ENCODE measurements around the gene PRPF38B. TPM values are rescaled to one million over a fixed set of nuclear protein-coding genes. Genes with fewer than 3 reads are reported as not detected.
"Not testable (repeated sequence)": the region's sequence is repeated elsewhere in the genome, so short reads cannot be mapped to it uniquely, and the experiment has no call there.

Gene PRPF38B
- total RNA-seq, 1 donor from 2014 or later: 62.4 TPM

DNA sequence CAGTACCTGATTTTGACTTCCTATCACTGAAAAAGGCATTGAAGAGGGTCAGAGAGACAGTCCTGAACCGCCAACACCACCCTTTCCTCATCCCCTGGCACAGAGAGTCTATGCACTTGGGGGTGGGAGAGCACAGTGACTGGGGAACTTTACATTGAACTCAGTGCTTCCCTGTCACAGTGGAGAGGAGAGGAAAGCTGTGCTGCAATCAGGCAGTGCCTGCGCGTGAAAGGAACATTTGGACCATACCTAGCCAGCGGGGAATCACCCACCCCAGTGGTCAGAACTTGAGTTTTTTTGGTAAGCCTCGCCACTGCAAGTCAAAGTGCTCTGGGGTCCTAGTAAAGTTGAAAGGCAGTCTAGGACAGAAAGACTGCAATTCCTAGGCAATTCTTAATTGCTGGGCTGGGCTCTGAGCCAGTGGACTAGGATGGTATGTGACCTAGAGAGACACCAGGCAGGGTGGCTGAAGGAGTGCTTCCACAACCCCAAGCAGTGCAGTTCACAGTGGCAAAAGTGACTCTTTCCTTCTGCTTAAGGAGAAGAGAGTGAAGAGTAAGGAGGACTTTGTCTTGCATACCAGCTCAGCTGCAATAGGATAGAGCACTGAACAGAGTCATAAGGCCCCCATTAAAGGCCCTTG lies 21.9 kb upstream of the PRPF38B start:
- peaks cover 34% of the 10 kb centered on the region for H3K9me3 Mint-ChIP-seq
- DNase-seq (ENCODE audit: low spot score in 2 of 2, unreplicated experiment in 2 of 2): no peak
- H3K4me1 Mint-ChIP-seq: peaks cover 6% of the 10 kb centered on the region
- TF ChIP-seq, protein P1, sequence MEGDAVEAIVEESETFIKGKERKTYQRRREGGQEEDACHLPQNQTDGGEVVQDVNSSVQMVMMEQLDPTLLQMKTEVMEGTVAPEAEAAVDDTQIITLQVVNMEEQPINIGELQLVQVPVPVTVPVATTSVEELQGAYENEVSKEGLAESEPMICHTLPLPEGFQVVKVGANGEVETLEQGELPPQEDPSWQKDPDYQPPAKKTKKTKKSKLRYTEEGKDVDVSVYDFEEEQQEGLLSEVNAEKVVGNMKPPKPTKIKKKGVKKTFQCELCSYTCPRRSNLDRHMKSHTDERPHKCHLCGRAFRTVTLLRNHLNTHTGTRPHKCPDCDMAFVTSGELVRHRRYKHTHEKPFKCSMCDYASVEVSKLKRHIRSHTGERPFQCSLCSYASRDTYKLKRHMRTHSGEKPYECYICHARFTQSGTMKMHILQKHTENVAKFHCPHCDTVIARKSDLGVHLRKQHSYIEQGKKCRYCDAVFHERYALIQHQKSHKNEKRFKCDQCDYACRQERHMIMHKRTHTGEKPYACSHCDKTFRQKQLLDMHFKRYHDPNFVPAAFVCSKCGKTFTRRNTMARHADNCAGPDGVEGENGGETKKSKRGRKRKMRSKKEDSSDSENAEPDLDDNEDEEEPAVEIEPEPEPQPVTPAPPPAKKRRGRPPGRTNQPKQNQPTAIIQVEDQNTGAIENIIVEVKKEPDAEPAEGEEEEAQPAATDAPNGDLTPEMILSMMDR (IDR thresholded peaks at IDR 0.05; ENCODE audit: unreplicated experiment): no peak
- H3K27ac Mint-ChIP-seq: no peak overlapping the region
- H3K36me3 Mint-ChIP-seq: peaks cover 2% of the 10 kb centered on the region
- H3K4me3 Mint-ChIP-seq: no peak overlapping the region
- no peaks in the 10 kb centered on the region for H3K27me3 Mint-ChIP-seq (ENCODE audit: low read depth)

DNA sequence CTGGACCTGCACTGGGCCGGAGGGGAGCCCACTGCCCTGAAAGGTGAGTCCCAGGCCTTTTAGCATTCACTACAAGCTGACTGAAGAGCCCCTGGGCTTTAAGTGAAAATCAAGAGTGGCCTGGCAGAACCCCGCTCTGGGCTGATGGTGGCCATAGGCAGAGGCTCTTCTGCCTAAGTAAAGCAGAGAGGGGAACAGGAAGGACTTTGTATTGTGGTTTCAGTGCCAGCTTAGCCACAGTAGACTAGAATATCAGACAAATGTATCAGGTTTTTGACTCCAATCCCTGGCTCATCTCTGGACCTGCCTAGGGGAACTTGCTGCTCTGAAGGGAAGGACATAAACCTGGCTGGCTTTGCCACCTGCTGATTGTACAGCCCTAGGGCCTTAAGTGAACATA lies 21.0 kb upstream of the PRPF38B start:
- no peak overlapping the region for H3K27ac Mint-ChIP-seq
- peaks cover 2% of the 10 kb centered on the region for H3K36me3 Mint-ChIP-seq

DNA sequence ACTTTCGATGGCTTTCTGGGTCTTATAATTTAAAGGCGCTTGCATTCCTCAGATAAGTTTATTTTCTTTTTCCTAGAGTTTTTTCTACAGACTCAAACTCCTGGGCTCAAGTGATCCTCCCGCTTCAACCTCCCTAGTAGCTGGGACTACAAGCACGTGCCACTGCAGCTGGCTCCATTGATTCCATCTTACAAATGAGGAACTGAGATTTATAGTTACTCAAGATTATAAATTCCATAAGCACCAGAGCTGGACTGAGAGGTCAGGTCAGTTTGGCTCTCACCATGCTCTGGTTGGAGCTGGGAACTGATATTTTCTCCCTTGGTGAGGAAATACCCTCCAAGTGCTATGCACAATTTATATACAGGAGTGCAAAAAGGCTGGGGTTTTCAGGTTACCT lies 13.4 kb upstream of the PRPF38B start:
- Mint-ChIP-seq H3K36me3 (peaks cover 2% of the 10 kb centered on the region), H3K9me3 (peaks cover 10% of the 10 kb centered on the region), H3K4me1 (peaks cover 8% of the 10 kb centered on the region), H3K4me3 (no peak overlapping the region), H3K27ac (no peak overlapping the region), H3K27me3 (ENCODE audit: low read depth) (no peaks in the 10 kb centered on the region)
- no peak for DNase-seq (ENCODE audit: low spot score in 2 of 2, unreplicated experiment in 2 of 2)
- TF ChIP-seq, protein P1 (IDR thresholded peaks at IDR 0.05; ENCODE audit: unreplicated experiment): no peak

More for the DNA sequence above, 21.0 kb upstream of the PRPF38B start:
- peaks cover 34% of the 10 kb centered on the region for H3K9me3 Mint-ChIP-seq
- DNase-seq (ENCODE audit: low spot score in 2 of 2, unreplicated experiment in 2 of 2): no peak
- no peak overlapping the region for H3K4me3 Mint-ChIP-seq
- H3K27me3 Mint-ChIP-seq (ENCODE audit: low read depth): no peaks in the 10 kb centered on the region
- TF ChIP-seq, protein P1 (IDR thresholded peaks at IDR 0.05; ENCODE audit: unreplicated experiment): no peak
- peaks cover 6% of the 10 kb centered on the region for H3K4me1 Mint-ChIP-seq

DNA sequence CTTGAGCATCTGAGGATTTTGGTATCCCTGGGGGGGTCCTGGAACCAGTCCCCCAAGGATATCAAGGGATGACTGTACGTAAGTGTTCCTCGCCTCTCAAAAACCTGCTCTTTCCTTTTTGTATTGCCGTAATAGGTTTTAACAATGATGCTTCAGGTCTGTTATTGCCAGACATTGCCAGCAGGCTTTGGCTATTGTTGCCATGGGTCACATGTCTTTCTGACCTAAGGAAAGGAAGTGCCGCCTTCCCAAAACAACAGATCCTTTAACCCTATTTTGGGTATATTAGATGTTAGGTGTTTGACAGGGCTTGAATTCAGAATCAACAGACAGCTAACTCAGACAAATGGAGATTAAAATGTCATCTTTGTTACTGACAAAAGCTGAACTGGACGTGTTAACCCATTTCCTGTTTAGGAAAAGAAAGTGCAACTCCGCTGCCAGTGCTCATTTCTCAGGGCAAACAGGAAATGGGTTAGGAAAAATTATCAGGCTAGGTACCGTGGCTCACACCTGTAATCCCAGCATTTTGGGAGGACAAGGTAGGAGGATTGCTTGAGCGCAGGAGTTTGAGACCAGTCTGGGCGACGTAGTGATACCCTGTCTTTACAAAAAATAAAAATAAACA lies 12.4 kb upstream of the PRPF38B start:
- peaks cover 8% of the 10 kb centered on the region for H3K4me1 Mint-ChIP-seq
- DNase-seq (ENCODE audit: low spot score in 2 of 2, unreplicated experiment in 2 of 2): no peak
- TF ChIP-seq, protein P1 (IDR thresholded peaks at IDR 0.05; ENCODE audit: unreplicated experiment): no peak
- H3K27ac Mint-ChIP-seq: no peak overlapping the region
- no peaks in the 10 kb centered on the region for H3K27me3 Mint-ChIP-seq (ENCODE audit: low read depth)
- no peak overlapping the region for H3K4me3 Mint-ChIP-seq
- H3K9me3 Mint-ChIP-seq: peaks cover 3% of the 10 kb centered on the region
- H3K36me3 Mint-ChIP-seq: peaks cover 2% of the 10 kb centered on the region

DNA sequence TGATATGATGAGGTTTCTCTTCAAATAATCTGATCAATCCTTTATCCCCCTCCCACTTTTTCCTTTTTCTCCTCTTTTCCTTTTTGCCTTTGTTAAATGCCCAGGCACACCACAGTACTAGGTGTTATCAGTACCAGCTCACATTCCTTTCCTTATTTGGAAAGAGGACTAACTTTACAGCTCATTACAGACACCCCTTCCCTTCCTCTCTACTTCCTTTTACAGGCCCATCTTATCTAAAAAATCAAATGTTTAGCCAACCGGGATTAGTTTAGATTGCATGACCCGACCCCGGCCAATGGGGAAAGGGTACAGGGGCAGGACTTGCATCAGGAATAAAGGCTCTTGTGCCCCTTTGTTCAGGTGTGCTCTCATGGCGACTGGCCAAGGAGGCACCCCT lies 10.4 kb upstream of the PRPF38B start:
- not testable (repeated sequence) for H3K9me3 Mint-ChIP-seq; H3K4me3 Mint-ChIP-seq; H3K27me3 Mint-ChIP-seq (ENCODE audit: low read depth); H3K36me3 Mint-ChIP-seq; DNase-seq (ENCODE audit: low spot score in 2 of 2, unreplicated experiment in 2 of 2)
- H3K27ac Mint-ChIP-seq: peak overlapping the region; percentile 55
- peaks cover 11% of the 10 kb centered on the region for H3K4me1 Mint-ChIP-seq

DNA sequence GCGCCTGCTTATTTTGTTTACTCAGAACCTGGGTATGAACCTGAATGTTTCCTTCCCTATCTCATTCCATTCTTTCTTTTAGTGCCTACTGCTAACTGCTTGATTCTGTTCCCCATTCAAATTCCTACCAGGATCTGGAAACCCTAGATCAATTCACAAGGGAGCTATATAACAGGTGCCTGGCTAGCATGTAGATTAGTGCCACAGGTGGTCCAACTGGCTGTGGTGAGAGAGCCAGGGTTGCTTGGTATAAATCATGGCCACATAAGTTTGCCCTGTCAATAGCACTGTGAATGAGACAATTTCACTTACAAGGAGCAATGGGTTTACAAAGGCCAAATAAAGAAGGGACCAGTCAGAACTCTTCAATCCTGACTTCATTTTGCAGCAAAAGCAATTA lies 6.6 kb upstream of the PRPF38B start:
- H3K27ac Mint-ChIP-seq: no peak overlapping the region
- no peaks in the 10 kb centered on the region for H3K36me3 Mint-ChIP-seq
- H3K27me3 Mint-ChIP-seq (ENCODE audit: low read depth): peaks cover 5% of the 10 kb centered on the region
- TF ChIP-seq, protein P1 (IDR thresholded peaks at IDR 0.05; ENCODE audit: unreplicated experiment): no peak
- no peaks in the 10 kb centered on the region for H3K9me3 Mint-ChIP-seq
- peaks cover 20% of the 10 kb centered on the region for H3K4me1 Mint-ChIP-seq
- no peak overlapping the region for H3K4me3 Mint-ChIP-seq
- no peak for DNase-seq (ENCODE audit: low spot score in 2 of 2, unreplicated experiment in 2 of 2)
